ENCODE measurements around the gene GID4. TPM values are rescaled to one million over a fixed set of nuclear protein-coding genes. Genes with fewer than 3 reads are reported as not detected.

GID4 gene
- total and polyA plus RNA-seq, 2 of the 13 experiments (the other 11 are each of a cell fraction or from before 2014, with no cell fraction given) = 4.3 to 6.1 TPM

DNA sequence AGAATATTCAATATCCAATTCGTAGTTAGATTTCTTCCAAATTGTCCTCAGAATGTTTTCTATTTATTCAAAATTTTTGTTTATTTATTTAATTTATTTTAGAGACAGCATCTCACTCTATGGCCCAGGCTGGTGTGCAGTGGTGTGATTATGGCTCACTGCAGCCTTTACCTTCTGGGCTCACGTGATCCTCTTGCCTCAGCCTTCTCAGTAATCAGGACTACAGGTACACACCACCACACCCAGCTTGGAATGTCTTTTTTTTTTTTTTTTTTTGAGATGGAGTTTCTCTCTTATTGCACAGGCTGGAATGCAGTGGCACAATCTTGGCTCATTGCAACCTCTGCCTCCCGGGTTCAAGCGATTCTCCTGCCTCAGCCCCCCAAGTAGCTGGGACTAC, 45.0 kb downstream of the GID4 start:
- no peak for FAIRE-seq
- no peak overlapping the region for H3K4me2 ChIP-seq (ENCODE audit: low read depth, low read length)
- no peaks in the 10 kb centered on the region for H3K9me3 ChIP-seq (ENCODE audit: low read length)
- WGBS (ENCODE audit: low lambda C conversion rate) = 29% methylated on average over 4 of the region's 4 CpGs
- ATAC-seq = no peak
- H3K4me3 ChIP-seq (replicated peaks in 1 of 3; ENCODE audit: insufficient read depth in 1 of 3, low read depth in 2 of 3, low read length in 3 of 3) = no peak overlapping the region
- ChIA-PET POLR2A (no interaction called here), CTCF (ENCODE audit: low intra/inter-chr PET ratio, low total read pairs) (no interaction called here)
- DNase-seq (ENCODE audit: low spot score) = no peak
- H3K36me3 ChIP-seq (replicated peaks in 1 of 2; ENCODE audit: control insufficient read depth in 1 of 2, insufficient read depth in 2 of 2, low read length in 2 of 2) = no peaks in the 10 kb centered on the region
- in situ Hi-C loops (cut with HindIII; ENCODE audit: extremely low pct_ligation_motif_present, low pct_unique_long_range_greater_than_20kb) = no loop called here
- peaks cover 38% of the 10 kb centered on the region for H3K4me1 ChIP-seq (ENCODE audit: insufficient read depth, low read length)
- no peak overlapping the region for H2AFZ ChIP-seq (ENCODE audit: low read length)
- H3K79me2 ChIP-seq (ENCODE audit: insufficient read depth, low read length) = peaks cover 12% of the 10 kb centered on the region
- no TSS peak for BruUV-seq (replicated peaks)
- no peak overlapping the region for H3K9ac ChIP-seq (ENCODE audit: insufficient read depth, low read depth, low read length)
- intact Hi-C loops (cut with micrococcal nuclease; ENCODE audit: unreplicated experiment) = no loop called here
- H4K20me1 ChIP-seq (ENCODE audit: insufficient read depth, low read length) = no peaks in the 10 kb centered on the region
- TF ChIP-seq HHEX (CRISPR knock-in tag; IDR thresholded peaks at IDR 0.05) = no peak
- peak; percentile 29; the same call in 1 of the 2 replicates for TF ChIP-seq BHLHE40 (IDR thresholded peaks at IDR 0.05; ENCODE audit: low read length)
- TF ChIP-seq PPARG (CRISPR knock-in tag; conservative IDR thresholded peaks at IDR 0.05) = no peak
- TF ChIP-seq, protein P1, sequence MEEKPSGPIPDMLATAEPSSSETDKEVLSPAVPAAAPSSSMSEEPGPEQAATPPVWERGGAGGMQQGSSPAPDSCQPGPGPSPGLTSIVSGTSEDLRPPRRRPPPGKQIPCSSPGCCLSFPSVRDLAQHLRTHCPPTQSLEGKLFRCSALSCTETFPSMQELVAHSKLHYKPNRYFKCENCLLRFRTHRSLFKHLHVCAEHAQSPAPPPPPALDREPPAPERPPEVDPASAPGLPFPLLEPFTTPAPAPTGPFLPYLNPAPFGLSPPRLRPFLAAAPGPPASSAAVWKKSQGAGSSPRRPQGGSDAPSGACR (CRISPR knock-in tag; IDR thresholded peaks at IDR 0.05) = no peak
- H3K27me3 ChIP-seq (ENCODE audit: control insufficient read depth in 1 of 2, insufficient read depth in 2 of 2, low read length in 2 of 2) = peaks cover 0 to 3% of the 10 kb centered on the region in 2 experiments; a peak in 1 of 5 replicates
- H3K27ac ChIP-seq (ENCODE audit: extremely low read length, insufficient read depth, low read length) = no peak overlapping the region

DNA sequence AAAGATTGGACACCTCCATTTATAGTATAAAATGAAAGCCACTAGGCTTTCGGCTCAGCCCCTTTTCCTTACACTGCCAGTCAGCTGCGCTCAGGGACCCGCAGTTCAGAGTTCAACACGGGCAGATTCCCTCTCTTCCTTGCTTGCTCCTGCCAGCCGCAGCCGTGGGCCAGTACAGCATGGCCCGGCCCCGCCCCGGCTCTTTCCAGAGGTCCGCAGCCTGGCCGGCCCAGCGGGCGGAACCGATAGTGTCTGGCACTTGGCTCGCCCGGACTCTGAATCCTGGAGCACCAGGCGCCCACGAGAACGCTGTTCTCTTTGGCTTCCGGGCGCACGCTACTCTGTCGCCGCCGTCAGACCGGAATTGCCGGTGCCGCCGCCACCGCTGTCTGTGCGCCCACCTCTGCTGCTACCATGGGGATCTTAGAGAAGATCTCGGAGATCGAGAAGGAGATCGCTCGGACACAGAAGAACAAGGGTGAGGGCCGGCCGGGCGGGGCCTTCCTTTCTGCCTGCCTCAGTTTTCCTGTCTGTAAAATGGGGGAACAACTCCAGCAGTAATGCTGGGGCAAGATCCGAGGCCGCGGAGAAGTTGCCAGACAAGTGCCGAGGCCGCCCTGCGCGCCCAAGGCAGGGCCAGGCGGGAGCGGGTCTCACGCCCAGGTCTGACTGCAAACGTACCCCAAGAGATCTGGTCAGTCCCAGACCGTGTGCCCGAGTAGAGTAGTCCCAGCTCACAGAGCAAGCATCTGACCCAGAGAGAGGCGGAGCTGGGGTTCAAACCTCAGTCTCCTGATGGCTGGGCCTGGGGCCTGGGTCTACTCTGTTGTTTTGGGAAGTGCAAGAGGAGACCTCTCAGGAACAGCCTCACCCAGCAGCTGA, 48.6 kb downstream of the GID4 start, which contains the start of gene DRG2:
DRG2 (plus strand) TSS at position 339 of the 882 bp plus-strand sequence; CDS start at position 415, 76 bp downstream.
- H3K27me3 ChIP-seq (ENCODE audit: control insufficient read depth in 1 of 2, insufficient read depth in 2 of 2, low read length in 2 of 2) = peaks cover 0 to 3% of the 10 kb centered on the region in 2 experiments; a peak in 1 of 5 replicates
- 1% methylated on average over 10 of the region's 52 CpGs for WGBS (ENCODE audit: low lambda C conversion rate)
- TF ChIP-seq ZNF282 (IDR thresholded peaks at IDR 0.05; ENCODE audit: partially characterized antibody) = no peak
- TF ChIP-seq, protein P2, sequence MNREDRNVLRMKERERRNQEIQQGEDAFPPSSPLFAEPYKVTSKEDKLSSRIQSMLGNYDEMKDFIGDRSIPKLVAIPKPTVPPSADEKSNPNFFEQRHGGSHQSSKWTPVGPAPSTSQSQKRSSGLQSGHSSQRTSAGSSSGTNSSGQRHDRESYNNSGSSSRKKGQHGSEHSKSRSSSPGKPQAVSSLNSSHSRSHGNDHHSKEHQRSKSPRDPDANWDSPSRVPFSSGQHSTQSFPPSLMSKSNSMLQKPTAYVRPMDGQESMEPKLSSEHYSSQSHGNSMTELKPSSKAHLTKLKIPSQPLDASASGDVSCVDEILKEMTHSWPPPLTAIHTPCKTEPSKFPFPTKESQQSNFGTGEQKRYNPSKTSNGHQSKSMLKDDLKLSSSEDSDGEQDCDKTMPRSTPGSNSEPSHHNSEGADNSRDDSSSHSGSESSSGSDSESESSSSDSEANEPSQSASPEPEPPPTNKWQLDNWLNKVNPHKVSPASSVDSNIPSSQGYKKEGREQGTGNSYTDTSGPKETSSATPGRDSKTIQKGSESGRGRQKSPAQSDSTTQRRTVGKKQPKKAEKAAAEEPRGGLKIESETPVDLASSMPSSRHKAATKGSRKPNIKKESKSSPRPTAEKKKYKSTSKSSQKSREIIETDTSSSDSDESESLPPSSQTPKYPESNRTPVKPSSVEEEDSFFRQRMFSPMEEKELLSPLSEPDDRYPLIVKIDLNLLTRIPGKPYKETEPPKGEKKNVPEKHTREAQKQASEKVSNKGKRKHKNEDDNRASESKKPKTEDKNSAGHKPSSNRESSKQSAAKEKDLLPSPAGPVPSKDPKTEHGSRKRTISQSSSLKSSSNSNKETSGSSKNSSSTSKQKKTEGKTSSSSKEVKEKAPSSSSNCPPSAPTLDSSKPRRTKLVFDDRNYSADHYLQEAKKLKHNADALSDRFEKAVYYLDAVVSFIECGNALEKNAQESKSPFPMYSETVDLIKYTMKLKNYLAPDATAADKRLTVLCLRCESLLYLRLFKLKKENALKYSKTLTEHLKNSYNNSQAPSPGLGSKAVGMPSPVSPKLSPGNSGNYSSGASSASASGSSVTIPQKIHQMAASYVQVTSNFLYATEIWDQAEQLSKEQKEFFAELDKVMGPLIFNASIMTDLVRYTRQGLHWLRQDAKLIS (CRISPR knock-in tag; IDR thresholded peaks at IDR 0.05) = no peak
- TF ChIP-seq TOPORS (CRISPR knock-in tag; IDR thresholded peaks at IDR 0.05) = peak; percentile 91
- TF ChIP-seq CCDC6 (CRISPR knock-in tag; IDR thresholded peaks at IDR 0.05) = peak; percentile 96
- TF ChIP-seq, protein P3, sequence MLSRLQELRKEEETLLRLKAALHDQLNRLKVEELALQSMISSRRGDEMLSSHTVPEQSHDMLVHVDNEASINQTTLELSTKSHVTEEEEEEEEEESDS (CRISPR knock-in tag; IDR thresholded peaks at IDR 0.05; ENCODE audit: borderline replicate concordance) = peak; percentile 72; the same call in 1 of the 2 replicates
- TF ChIP-seq ZNF557 (CRISPR knock-in tag; IDR thresholded peaks at IDR 0.05) = no peak
- peak; percentile 87 for TF ChIP-seq FOXC1 (CRISPR knock-in tag; IDR thresholded peaks at IDR 0.05; ENCODE audit: borderline replicate concordance)
- TF ChIP-seq, protein P4, sequence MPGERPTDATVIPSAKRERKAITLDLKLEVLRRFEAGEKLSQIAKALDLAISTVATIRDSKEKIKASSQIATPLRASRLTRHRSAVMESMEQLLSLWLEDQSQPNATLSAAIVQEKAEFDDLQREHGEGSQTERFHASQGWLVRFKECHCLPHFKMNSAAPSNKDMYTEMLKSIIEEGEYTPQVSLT (CRISPR knock-in tag; IDR thresholded peaks at IDR 0.05; ENCODE audit: borderline replicate concordance, low read depth) = peak; percentile 78; the same call in 1 of the 2 replicates

More for the DNA sequence above, 48.6 kb downstream of the GID4 start, which contains the start of gene DRG2:
- POLR2A ChIA-PET = interaction anchor here (2.1 kb wide), 1 partner anchor 95 kb away, joined by 5 read pairs; the partner anchor contains the start of gene ALKBH5
- TSS peak; percentile 76 for BruUV-seq (replicated peaks)
- DNase-seq (ENCODE audit: low spot score) (peak; percentile 94), FAIRE-seq (peak; percentile 73), ATAC-seq (peak; percentile 99)
- Histone ChIP-seq H4K20me1 (ENCODE audit: insufficient read depth, low read length) (no peaks in the 10 kb centered on the region), H3K4me2 (ENCODE audit: low read depth, low read length) (peak within 1 kb of the TSS; percentile 90), H3K4me1 (ENCODE audit: insufficient read depth, low read length) (peaks cover 35% of the 10 kb centered on the region), H3K9ac (ENCODE audit: insufficient read depth, low read depth, low read length) (peak within 1 kb of the TSS; percentile 89), H3K36me3 (replicated peaks in 1 of 2; ENCODE audit: control insufficient read depth in 1 of 2, insufficient read depth in 2 of 2, low read length in 2 of 2) (no peaks in the 10 kb centered on the region; a peak in 2 of 5 replicates), H3K79me2 (ENCODE audit: insufficient read depth, low read length) (peaks cover 16% of the 10 kb centered on the region), H3K27ac (ENCODE audit: extremely low read length, insufficient read depth, low read length) (peak within 1 kb of the TSS; percentile 67), H2AFZ (ENCODE audit: low read length) (no peak within 1 kb of the TSS), H3K9me3 (ENCODE audit: low read length) (no peaks in the 10 kb centered on the region), H3K4me3 (replicated peaks in 1 of 3; ENCODE audit: insufficient read depth in 1 of 3, low read depth in 2 of 3, low read length in 3 of 3) (peak within 1 kb of the TSS; percentile 84 to 99 (median 96))
- in situ Hi-C loops (cut with HindIII; ENCODE audit: extremely low pct_ligation_motif_present, low pct_unique_long_range_greater_than_20kb) (no loop called here), intact Hi-C loops (cut with micrococcal nuclease; ENCODE audit: unreplicated experiment) (no loop called here)
- CTCF ChIA-PET (ENCODE audit: low intra/inter-chr PET ratio, low total read pairs) = no interaction called here

All from HepG2 (cell line).